Effector CD8-positive, alpha-beta T cell (primary cell): Measurements from ENCODE around the gene KIF16B.

Experiments used
- DNase-seq: peaks from one replicate; lab custom pipeline; 2025; lab: John Stamatoyannopoulos, UW

KIF16B gene

DNA sequence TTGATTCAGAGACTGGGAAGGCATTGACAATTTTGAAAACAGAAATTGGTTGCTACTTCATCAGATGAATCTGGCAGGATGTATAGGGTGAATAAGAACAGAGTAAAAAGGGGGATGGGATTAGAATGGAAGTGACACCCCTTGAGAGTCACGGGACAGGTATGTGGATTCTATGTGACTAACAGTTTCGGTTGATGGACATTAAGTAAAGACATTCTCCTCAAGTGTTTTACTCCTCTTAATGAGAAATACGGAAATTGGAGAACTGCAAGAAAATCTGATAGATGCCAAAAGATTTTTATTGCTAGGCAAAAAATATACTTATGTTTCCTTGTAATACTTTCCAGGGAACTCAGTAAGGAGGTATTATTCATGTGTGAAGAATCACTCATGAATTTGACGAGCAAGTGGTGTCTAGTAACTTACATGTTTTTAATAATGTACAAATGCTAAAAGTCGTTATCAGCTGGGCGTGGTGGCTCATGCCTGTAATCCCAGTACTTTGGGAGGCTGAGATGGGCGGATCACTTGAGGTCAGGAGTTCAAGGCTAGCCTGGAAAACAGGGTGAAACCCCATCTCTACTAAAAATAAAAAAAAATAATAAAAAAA, 135.8 kb downstream of the KIF16B start:
- no peak for DNase-seq

DNA sequence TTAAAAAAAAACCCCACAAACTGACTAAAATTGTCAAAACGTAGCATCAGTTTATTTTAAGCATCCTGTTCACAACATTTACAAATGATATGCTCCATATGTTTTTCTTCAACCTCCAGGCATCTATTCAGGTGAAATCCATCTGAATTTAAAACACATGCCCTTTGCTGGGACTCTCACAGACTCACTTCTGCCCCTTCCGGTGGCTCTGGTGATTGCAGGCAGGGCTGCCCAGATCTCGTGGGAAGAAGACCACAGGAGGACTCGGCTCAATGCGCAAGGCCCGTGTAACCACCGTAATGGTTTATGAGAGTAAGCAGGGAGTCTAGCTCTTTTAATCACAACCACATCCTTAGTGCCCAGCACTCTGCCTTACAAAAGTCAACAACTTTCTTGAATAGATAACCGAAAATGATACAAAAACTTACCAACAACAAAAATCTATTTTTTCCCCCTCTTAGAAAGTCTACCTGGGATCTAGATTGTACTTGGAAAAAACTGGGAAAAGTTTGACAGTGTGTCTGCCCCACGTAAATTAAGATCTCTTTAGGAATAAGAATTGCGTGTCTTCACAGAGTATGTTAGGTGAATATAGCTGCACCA, 139.1 kb downstream of the KIF16B start:
- DNase-seq, result no peak

GRCh38 chr20:16433293-16433580, 140.0 kb downstream of the KIF16B start:
- DNase-seq, result no peak

DNA sequence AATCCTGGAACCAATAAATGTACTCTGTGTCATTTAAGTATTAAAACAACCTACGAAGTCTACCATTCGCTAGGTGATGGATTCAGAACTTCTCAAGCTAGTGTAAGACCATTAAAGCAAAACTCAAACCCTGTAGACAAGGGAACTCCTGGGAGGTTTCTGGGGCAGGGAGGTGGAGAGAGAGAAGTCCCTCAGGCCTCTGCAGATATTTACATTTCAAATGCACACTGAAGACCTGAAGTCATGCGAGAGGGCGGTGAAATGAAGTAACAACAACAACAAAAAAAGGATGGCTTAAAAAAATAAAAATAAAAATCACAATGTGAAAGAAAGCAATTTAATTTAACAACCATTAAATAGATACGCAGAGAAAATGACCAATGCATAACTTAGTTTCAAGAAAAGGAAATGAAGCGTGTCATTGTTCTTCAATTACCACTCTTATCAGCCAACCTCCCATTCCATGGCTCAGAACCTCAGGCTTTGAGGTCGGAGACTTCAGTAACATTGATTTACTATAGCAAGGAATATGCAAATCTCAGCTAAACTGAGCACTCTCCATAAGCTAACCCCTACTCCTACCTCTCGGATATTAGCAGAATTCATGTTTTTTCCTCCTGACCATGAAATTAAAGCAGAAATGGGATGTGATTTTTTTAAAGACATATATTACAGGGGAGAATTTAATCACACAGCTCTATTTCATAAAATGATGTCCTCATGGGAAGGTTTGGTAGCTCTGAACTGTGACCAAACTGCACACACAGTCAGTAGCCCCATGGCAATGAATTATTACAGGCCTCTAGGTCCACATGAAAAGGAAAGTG, 140.6 kb downstream of the KIF16B start:
- no peak for DNase-seq

GRCh38 chr20:16428112-16428511, 145.1 kb downstream of the KIF16B start:
- no peak for DNase-seq

- no peak for DNase-seq
Observed at GRCh38 chr20:16427571-16427970, 145.7 kb downstream of the KIF16B start.

GRCh38 chr20:16424780-16425179, 148.5 kb downstream of the KIF16B start:
- no peak for DNase-seq

DNA sequence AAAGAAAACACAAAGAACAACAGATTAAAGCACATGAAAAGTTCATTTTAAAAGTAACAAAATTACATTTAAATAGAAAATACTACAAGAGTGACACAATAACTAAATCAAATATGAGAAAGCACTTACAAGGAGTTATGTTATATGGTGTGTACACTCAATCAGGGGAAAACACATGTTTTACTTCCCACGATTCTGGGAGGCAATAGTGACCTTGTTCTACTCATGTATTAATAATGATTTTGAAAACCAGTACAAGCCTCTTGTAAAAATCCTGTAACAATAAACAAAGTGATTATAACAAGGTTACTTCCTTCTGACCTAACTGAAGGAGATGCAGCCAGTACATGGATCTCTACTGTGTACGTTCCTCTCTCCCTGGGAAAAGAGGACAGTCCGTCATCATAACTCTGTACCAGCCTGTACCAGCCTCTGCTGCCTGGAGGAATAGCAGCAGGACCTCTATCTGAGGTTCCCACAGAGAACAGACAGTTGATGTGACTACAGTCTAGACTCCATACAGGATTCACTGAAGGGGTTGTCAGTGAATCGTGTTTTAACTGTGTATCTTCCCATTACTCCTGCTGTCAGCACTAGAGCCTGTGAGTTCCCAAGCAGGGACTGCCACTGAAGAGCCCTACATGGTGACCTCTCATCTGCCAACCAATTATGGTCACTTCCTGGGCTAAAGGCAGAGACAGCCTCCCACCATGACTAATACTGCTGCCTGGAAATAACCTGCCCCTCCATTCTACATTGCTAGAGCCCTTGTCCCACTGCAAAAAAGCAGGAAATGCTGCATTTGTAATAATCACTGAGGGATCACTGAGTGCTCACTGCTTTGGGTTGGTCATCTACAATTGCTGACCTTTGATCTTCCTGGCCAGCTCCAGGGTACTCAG, 149.7 kb downstream of the KIF16B start:
- DNase-seq, result no peak

GRCh38 chr20:16419138-16419715, 154.0 kb downstream of the KIF16B start:
- no peak for DNase-seq

- DNase-seq, result no peak
Observed at GRCh38 chr20:16418616-16419015, 154.6 kb downstream of the KIF16B start.

GRCh38 chr20:16417001-16417400, 156.2 kb downstream of the KIF16B start:
- DNase-seq, result no peak

DNA sequence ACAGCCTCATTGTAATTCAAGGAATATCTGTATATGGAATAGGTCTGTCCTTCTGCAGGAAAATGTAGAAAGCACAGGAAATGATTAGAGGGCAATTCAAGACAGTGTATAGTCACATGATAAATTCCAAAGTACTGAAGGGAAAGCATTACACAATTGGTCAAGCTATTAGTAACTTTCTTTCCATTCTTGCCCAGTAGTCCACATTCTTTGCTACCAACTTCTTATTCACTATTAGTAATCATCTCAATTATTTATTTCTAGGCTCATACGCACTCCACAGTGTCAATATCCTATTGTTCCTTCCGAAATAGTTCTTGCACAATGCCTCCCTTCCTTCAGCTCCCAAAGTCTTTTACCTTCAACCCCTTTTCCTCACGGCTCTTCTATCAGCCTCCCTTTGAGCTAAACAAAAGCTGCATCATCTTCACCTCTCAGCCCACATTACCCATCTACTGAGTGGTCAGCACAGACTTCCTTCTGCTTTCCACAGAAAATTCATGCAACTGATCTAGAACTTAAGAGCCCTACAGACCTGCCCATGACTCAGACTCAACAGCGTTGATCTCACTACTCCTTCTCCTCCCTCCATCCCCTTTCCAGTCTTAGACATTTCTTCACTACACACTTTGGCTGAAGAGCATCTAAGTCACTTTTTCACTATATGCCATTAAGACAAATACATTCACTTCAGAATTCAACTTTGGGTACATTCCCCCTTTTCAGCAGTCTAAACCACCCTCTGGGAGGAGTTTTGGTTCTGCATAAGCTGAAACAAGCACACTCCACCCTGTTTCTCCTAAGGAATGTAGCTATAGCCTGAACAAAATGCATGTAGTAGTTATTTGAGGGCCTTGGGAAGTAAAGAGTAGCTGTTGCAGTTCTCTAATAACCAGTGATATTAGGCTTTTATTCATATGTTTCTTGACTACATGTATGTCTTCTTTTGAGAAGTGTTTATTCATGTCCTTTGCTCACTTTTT, 157.9 kb downstream of the KIF16B start:
- no peak for DNase-seq

GRCh38 chr20:16412906-16413305, 160.3 kb downstream of the KIF16B start:
- DNase-seq, result no peak

- no peak for DNase-seq
Observed at GRCh38 chr20:16411361-16411760, 161.9 kb downstream of the KIF16B start.

DNA sequence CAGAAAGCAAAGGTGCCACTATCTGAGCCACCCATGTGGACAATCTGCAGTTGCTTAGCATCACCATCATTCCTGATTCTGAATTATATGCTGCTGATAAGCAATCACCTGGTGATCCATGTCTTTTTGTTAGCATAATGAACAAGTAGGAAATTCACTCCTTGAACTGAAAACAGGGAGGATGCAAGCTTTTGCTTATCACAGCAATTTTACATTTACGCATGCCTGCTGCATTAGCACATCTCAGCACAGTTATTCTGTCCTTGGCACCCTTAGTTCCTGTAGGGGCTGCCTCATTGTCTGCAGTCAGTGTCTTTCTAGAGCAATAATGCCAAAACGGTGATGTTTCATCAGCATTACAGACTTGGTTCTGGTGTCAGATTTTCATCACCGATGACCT, 162.6 kb downstream of the KIF16B start:
- no peak for DNase-seq

DNA sequence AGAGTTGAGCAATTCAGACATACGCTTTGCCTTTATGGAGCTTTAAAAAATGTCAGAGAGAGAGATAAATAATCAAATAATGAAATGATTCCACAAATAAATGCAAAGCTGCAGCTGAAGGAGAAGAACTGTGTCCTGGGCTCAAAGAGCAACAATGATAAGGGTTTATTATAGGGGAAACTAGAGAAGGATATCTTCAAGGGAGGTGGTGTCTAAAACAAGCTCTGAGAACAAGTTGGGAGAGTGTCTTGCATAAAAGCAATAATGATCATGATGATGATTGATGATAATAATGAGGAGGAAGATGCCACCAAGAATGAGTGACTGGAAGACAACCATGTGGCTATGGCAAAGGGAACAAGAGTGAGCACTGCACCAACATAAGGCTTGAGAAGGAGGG, 164.3 kb downstream of the KIF16B start:
- DNase-seq, result no peak

DNA sequence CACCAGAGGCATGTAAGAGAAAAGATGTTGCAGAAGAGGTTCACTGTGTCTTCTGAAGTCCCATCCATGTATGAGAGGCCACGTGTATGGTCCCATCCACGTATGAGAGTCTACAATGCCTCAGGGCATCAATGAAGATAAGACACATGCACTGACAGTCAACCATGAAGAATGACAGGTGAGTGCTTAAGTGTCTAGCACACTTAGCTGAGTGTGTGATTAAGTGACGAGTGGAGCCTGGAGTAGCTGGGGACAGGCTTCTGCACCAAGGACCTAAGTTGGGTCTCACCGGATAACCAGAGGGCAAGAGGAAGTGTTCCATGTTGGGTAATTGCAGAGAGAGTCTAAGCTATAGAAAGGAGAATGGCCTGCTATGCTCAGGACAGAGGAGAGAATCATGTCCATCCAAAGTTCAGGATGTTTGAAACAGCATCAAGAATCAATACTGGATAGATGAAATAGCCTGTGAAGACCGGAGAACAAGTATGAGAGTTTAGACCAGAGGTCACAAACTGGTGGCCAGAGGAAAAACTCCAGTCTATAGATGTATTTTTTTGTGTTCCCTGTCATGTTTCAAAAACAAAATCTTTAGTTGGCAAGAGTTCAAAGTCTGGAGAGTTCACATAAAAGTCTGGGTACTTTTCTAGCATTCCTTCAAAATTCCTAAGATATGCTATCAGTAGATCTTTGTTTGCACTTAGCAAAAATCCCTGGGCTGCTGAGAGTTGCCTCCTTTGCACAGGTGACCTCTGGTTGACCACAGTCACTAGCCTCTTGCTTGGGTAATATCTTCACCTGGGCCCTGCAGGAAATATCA, 165.8 kb downstream of the KIF16B start:
- no peak for DNase-seq

DNA sequence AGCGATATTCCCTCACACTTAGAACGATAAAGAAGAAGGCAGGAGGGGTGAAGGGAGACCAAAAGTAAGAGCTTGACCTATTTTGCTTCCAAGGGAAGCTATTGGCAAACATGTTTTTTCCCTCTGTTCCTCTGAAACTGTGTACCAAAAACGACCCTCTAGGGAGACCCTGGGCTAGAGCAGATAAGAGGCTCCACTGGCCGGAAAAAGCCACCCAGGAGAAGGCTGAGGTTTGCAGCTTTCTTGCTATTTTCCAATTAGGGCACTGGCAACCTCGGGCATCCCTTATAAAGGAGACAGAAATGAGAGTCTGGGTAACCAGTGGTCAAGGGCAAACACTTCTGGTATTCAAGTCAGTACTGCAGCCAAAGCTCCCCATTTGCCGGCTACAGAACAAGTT, 168.0 kb downstream of the KIF16B start:
- DNase-seq, result no peak

GRCh38 chr20:16404640-16405039, 168.6 kb downstream of the KIF16B start:
- DNase-seq, result no peak

GRCh38 chr20:16404171-16404570, 169.1 kb downstream of the KIF16B start:
- DNase-seq, result no peak
